ENCODE results near the gene PLIN4. TPM values are rescaled to one million over a fixed set of nuclear protein-coding genes. Genes with fewer than 3 reads are reported as not detected.

The PLIN4 gene
- total RNA-seq, 1 experiment from 2014 or later = 1.8 TPM

DNA sequence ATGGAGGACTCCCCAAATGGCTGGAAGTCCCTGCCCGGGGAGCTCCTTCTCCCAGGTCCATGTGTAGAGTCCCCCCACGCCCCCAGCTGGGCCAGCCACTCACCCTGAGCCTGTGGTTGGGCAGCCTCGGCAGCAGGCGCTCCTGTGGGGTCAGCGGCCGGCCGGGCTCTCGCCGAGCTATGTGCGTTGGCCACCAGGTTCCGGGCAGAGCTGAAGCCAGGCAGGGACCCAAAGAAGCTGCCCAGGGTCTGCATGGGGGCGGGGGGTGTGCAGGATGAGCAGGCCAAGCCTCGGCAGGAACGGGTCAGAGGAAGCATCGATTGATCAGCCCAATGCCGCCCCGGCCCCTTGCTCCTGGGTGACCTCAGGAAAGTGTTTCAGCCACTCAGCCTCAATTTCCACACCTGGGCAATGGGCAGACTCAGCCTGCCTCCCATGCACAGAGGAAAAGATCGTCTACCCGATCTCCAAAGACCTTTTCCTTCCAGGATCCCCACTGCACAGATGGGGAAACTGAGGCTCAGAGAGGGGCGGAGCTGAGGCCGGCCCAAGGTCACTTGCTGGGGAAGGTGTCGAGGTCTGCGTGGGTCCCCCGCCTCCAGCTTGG, 732 bp downstream of the PLIN4 start:
- ChIA-PET POLR2A (no interaction called here), CTCF (interaction anchor here (0.5 to 0.9 kb wide), 4 partner anchors 30 to 111 kb away, joined by 3 read pairs; no protein-coding TSS in a partner anchor)
- H3K9me3 Mint-ChIP-seq (ENCODE audit: unreplicated experiment) = no peaks in the 10 kb centered on the region
- no peak overlapping the region for H3K27ac Mint-ChIP-seq (ENCODE audit: low read depth, unreplicated experiment)
- intact Hi-C loops (cut with micrococcal nuclease) = no loop called here
- peaks cover 20% of the 10 kb centered on the region for H3K4me1 Mint-ChIP-seq (ENCODE audit: insufficient read depth, unreplicated experiment)
- TF ChIP-seq, protein P1, sequence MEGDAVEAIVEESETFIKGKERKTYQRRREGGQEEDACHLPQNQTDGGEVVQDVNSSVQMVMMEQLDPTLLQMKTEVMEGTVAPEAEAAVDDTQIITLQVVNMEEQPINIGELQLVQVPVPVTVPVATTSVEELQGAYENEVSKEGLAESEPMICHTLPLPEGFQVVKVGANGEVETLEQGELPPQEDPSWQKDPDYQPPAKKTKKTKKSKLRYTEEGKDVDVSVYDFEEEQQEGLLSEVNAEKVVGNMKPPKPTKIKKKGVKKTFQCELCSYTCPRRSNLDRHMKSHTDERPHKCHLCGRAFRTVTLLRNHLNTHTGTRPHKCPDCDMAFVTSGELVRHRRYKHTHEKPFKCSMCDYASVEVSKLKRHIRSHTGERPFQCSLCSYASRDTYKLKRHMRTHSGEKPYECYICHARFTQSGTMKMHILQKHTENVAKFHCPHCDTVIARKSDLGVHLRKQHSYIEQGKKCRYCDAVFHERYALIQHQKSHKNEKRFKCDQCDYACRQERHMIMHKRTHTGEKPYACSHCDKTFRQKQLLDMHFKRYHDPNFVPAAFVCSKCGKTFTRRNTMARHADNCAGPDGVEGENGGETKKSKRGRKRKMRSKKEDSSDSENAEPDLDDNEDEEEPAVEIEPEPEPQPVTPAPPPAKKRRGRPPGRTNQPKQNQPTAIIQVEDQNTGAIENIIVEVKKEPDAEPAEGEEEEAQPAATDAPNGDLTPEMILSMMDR (IDR thresholded peaks at IDR 0.05; ENCODE audit: unreplicated experiment) = no peak
- no peak overlapping the region for H3K4me3 Mint-ChIP-seq (ENCODE audit: unreplicated experiment)
- no peak for DNase-seq (ENCODE audit: unreplicated experiment)
- no peaks in the 10 kb centered on the region for H3K27me3 Mint-ChIP-seq (ENCODE audit: insufficient read depth, unreplicated experiment)
- no TSS peak for BruUV-seq (replicated peaks)
- H3K36me3 Mint-ChIP-seq (ENCODE audit: insufficient read depth, unreplicated experiment) = peaks cover 6% of the 10 kb centered on the region

DNA sequence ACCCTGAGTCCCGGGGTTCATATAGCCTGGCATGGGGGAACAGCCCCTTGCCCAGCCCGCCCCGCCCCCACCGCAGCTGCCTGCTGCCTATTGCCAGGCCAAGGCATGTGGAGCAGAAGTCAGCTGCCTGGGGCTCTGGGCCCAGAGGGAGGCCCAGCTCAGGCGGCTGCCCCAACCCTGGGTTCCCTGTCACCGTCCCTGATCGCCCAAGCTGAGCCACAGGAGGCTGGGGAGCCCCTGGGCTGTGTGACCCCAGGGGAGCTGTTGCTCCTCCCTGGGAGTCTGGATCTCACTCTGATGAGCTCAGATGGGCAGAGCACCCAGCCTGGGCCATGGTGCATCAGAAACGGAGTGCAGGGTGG, 1.4 kb downstream of the PLIN4 start:
- H3K27ac Mint-ChIP-seq (ENCODE audit: low read depth, unreplicated experiment) = no peak overlapping the region

DNA sequence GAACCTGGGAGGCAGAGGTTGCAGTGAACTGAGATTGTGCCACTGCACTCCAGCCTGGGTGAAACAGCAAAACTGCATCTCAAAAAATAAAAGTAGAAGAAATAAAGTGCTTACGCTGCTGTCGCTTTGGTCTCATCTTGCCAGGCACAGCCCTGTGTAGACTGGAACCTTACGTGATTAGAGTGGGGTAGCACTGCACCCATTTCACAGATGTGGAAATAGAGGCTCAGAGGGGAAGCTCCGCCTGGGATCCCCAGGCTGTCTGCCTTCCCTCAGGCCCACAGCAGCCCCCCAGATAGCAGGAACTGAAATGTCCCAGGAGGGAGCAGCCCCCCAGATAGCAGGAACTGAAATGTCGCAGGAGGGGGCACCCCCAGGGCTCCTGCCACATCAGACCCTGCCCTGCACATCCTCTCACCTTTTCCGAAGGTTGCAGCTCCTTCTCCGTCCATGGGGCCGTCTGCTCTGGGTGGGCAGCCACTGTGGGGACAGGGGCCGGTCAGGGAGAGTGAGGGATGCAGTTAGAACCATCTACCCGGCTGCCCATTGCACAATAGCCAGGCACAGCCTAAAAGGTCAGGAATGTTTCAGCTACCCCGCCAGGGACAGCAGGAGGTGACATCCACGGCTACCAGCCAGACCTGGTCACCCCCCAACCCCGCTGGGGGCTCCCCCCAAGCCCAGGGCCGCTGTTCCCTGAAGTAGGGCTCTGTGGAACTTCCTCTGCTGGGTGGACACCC, 1.9 kb downstream of the PLIN4 start:
- intact Hi-C loops (cut with micrococcal nuclease) = no loop called here

More for the DNA sequence above, 1.4 kb downstream of the PLIN4 start:
- BruUV-seq (replicated peaks) = no TSS peak
- TF ChIP-seq, protein P1 (IDR thresholded peaks at IDR 0.05; ENCODE audit: unreplicated experiment) = no peak
- intact Hi-C loops (cut with micrococcal nuclease) = no loop called here
- no peak overlapping the region for H3K4me3 Mint-ChIP-seq (ENCODE audit: unreplicated experiment)
- peaks cover 20% of the 10 kb centered on the region for H3K4me1 Mint-ChIP-seq (ENCODE audit: insufficient read depth, unreplicated experiment)
- H3K9me3 Mint-ChIP-seq (ENCODE audit: unreplicated experiment) = no peaks in the 10 kb centered on the region
- DNase-seq (ENCODE audit: unreplicated experiment) = no peak
- POLR2A ChIA-PET = interaction anchor here (0.8 kb wide), 1 partner anchor 24 kb away, joined by 6 read pairs; no protein-coding TSS in a partner anchor
- no peaks in the 10 kb centered on the region for H3K27me3 Mint-ChIP-seq (ENCODE audit: insufficient read depth, unreplicated experiment)
- CTCF ChIA-PET = interaction anchor here (0.5 to 0.9 kb wide), 4 partner anchors 30 to 176 kb away, joined by 3 to 4 read pairs (median 3); no protein-coding TSS in a partner anchor
- peaks cover 6% of the 10 kb centered on the region for H3K36me3 Mint-ChIP-seq (ENCODE audit: insufficient read depth, unreplicated experiment)

DNA sequence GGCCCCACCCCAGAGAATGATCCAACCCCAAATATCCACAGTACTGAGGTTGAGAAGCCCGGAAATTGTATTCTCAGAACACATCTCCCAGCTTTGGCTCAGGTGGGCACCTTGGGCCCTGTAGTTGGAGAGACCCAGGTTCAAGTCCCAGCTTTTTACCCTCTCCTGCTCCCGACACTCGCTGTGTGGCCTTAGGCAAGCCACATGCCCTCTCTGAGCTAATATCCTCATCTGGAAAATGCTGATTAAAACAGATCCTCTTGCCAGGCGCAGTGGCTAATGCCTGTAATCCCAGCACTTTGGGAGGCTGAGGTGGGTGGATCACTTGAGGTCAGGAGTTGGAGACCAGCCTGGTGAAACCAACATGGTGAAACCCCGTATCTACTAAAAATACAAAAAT, 2.6 kb downstream of the PLIN4 start:
- CTCF ChIA-PET = interaction anchor here (1.1 kb wide), 1 partner anchor 121 kb away, joined by 3 read pairs; no protein-coding TSS in a partner anchor
- TF ChIP-seq, protein P1 (IDR thresholded peaks at IDR 0.05; ENCODE audit: unreplicated experiment) = no peak
- no peaks in the 10 kb centered on the region for H3K27me3 Mint-ChIP-seq (ENCODE audit: insufficient read depth, unreplicated experiment)
- POLR2A ChIA-PET = no interaction called here
- no TSS peak for BruUV-seq (replicated peaks)
- peaks cover 13% of the 10 kb centered on the region for H3K4me1 Mint-ChIP-seq (ENCODE audit: insufficient read depth, unreplicated experiment)
- no peaks in the 10 kb centered on the region for H3K9me3 Mint-ChIP-seq (ENCODE audit: unreplicated experiment)
- no peak for DNase-seq (ENCODE audit: unreplicated experiment)
- H3K4me3 Mint-ChIP-seq (ENCODE audit: unreplicated experiment) = no peak overlapping the region
- H3K27ac Mint-ChIP-seq (ENCODE audit: low read depth, unreplicated experiment) = no peak overlapping the region
- intact Hi-C loops (cut with micrococcal nuclease) = no loop called here
- peaks cover under 1% of the 10 kb centered on the region for H3K36me3 Mint-ChIP-seq (ENCODE audit: insufficient read depth, unreplicated experiment)

More for the DNA sequence above, 1.9 kb downstream of the PLIN4 start:
- CTCF ChIA-PET = interaction anchor here (0.6 to 1.1 kb wide), 3 partner anchors 120 to 308 kb away, joined by 3 to 4 read pairs (median 4); no protein-coding TSS in a partner anchor
- Mint-ChIP-seq H3K9me3 (ENCODE audit: unreplicated experiment) (no peaks in the 10 kb centered on the region), H3K27me3 (ENCODE audit: insufficient read depth, unreplicated experiment) (no peaks in the 10 kb centered on the region), H3K4me3 (ENCODE audit: unreplicated experiment) (no peak overlapping the region), H3K4me1 (ENCODE audit: insufficient read depth, unreplicated experiment) (peaks cover 16% of the 10 kb centered on the region), H3K36me3 (ENCODE audit: insufficient read depth, unreplicated experiment) (peaks cover 6% of the 10 kb centered on the region), H3K27ac (ENCODE audit: low read depth, unreplicated experiment) (no peak overlapping the region)
- BruUV-seq (replicated peaks) = no TSS peak
- TF ChIP-seq, protein P1 (IDR thresholded peaks at IDR 0.05; ENCODE audit: unreplicated experiment) = no peak
- POLR2A ChIA-PET = interaction anchor here (0.8 kb wide), 1 partner anchor 24 kb away, joined by 6 read pairs; no protein-coding TSS in a partner anchor
- DNase-seq (ENCODE audit: unreplicated experiment) = no peak

Data from MCF 10A (cell line).